A673 (cell line): ENCODE results near the gene TPD52L1. TPM values are rescaled to one million over a fixed set of nuclear protein-coding genes. Genes with fewer than 3 reads are reported as not detected.

Source experiments
- BruUV-seq: library from RNA; stranded (reverse); fragments of 400-500 nt; replicated peaks from 2 replicates; lab custom pipeline; 2021; lab: Mats Ljungman, UMichigan
- CTCF ChIA-PET: fragments of 300-600 bp; sonication (Branson Sonifier 250); formaldehyde crosslinking; loops from one replicate; lab custom pipeline; 2022; ENCODE audit warnings: antibody characterized with exemption; lab: Charles Lee
- POLR2A ChIA-PET: fragments of 300-600 bp; sonication (Branson Sonifier 250); formaldehyde crosslinking; loops from one replicate; lab custom pipeline; 2022; ENCODE audit warnings: antibody characterized with exemption; ENCODE audit not compliant: low non-redundant PET; lab: Charles Lee
- DNase-seq: peaks from one replicate; pipeline ENCODE4 v3.0.0-alpha.2; 2015; ENCODE audit warnings: low spot score
- H3K27ac ChIP-seq: fragments of 200-600 bp; sonication (generic); 2 replicates; pipeline ENCODE4 v1.5.1; 2016; ENCODE audit warnings: mixed run types, low read depth, mild to moderate bottlenecking, mixed read lengths, antibody characterized with exemption, low read length; ENCODE audit not compliant: poor library complexity, severe bottlenecking
- H3K27me3 ChIP-seq: fragments of 200-600 bp; sonication (generic); replicated peaks from 2 replicates; pipeline ENCODE4 v1.6.1; 2017; ENCODE audit warnings: mixed run types, low read depth, mild to moderate bottlenecking, mixed read lengths, antibody characterized with exemption, low read length; ENCODE audit not compliant: insufficient read depth, poor library complexity
- H3K36me3 ChIP-seq: fragments of 200-600 bp; sonication (generic); 2 replicates; pipeline ENCODE4 v1.6.1; 2016; ENCODE audit warnings: mixed run types, mild to moderate bottlenecking, mixed read lengths, antibody characterized with exemption, low read length; ENCODE audit not compliant: insufficient read depth, poor library complexity, severe bottlenecking
- H3K4me1 ChIP-seq: fragments of 200-600 bp; sonication (generic); 2 replicates; pipeline ENCODE4 v1.6.1; 2017; ENCODE audit warnings: mixed run types, mild to moderate bottlenecking, mixed read lengths, antibody characterized with exemption, low read length; ENCODE audit not compliant: insufficient read depth, poor library complexity, severe bottlenecking
- H3K4me3 ChIP-seq: fragments of 200-600 bp; sonication (generic); 2 replicates; pipeline ENCODE4 v1.5.1; 2016; ENCODE audit warnings: low read depth, mixed run types, mild to moderate bottlenecking, mixed read lengths, low read length; ENCODE audit not compliant: poor library complexity, severe bottlenecking
- H3K9me3 ChIP-seq: fragments of 200-600 bp; sonication (generic); 2 replicates; pipeline ENCODE4 v1.6.1; 2016; ENCODE audit warnings: mixed run types, low read depth, mild to moderate bottlenecking, mixed read lengths, antibody characterized with exemption, low read length; ENCODE audit not compliant: poor library complexity, severe bottlenecking
- EZH2 ChIP-seq: fragments of 200-600 bp; sonication (generic); IDR thresholded peaks from 2 replicates; pipeline ENCODE4 v1.6.1; 2017; ENCODE audit warnings: borderline replicate concordance, low read depth, mild to moderate bottlenecking, mixed read lengths, antibody characterized with exemption, low read length; ENCODE audit not compliant: poor library complexity, severe bottlenecking
- intact Hi-C: fragments of 100-400 bp; cut with micrococcal nuclease; formaldehyde crosslinking; loops from one replicate; pipeline ENCODE4 v1.10.0; 2022; ENCODE audit not compliant: unreplicated experiment
- total RNA-seq: library from RNA; stranded (reverse); gene quantifications from 2 replicates; pipeline ENCODE4 v1.2.3, GENCODE V29; 2021
- TF ChIP-seq, protein P1 (sequence below): fragments of 300-800, 200-600 bp; sonication (generic); conservative IDR thresholded peaks from 2 replicates; pipeline ENCODE4 v1.5.1; 2017; ENCODE audit warnings: low read depth, mild to moderate bottlenecking, antibody characterized with exemption, low read length, moderate library complexity, mixed read lengths

TPD52L1 gene
- total RNA-seq, 1 experiment from 2014 or later, result 2.0 TPM

DNA sequence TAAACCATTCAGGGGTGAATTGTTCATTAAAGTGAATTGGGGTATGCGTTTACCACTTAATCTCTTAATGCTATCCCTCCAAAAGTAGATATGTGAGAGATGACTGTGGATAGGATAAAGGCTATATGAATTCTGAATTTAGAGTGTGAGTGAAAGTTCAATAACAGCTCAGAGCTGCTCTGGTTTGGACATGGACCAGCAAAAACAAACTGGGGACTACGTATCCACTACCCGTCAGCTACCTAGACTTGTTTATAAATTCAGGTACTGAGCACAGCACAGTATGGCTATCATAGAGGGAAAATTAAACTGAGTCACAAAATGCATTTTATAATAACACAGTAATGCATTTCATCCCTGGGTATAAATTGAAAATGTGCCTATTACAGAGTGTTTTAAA lies 103.8 kb downstream of the TPD52L1 start:
- BruUV-seq, result no TSS peak
- CTCF ChIA-PET, result no interaction called here
- TF ChIP-seq EZH2, result no peak
- TF ChIP-seq, protein P1, sequence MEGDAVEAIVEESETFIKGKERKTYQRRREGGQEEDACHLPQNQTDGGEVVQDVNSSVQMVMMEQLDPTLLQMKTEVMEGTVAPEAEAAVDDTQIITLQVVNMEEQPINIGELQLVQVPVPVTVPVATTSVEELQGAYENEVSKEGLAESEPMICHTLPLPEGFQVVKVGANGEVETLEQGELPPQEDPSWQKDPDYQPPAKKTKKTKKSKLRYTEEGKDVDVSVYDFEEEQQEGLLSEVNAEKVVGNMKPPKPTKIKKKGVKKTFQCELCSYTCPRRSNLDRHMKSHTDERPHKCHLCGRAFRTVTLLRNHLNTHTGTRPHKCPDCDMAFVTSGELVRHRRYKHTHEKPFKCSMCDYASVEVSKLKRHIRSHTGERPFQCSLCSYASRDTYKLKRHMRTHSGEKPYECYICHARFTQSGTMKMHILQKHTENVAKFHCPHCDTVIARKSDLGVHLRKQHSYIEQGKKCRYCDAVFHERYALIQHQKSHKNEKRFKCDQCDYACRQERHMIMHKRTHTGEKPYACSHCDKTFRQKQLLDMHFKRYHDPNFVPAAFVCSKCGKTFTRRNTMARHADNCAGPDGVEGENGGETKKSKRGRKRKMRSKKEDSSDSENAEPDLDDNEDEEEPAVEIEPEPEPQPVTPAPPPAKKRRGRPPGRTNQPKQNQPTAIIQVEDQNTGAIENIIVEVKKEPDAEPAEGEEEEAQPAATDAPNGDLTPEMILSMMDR, result no peak

DNA sequence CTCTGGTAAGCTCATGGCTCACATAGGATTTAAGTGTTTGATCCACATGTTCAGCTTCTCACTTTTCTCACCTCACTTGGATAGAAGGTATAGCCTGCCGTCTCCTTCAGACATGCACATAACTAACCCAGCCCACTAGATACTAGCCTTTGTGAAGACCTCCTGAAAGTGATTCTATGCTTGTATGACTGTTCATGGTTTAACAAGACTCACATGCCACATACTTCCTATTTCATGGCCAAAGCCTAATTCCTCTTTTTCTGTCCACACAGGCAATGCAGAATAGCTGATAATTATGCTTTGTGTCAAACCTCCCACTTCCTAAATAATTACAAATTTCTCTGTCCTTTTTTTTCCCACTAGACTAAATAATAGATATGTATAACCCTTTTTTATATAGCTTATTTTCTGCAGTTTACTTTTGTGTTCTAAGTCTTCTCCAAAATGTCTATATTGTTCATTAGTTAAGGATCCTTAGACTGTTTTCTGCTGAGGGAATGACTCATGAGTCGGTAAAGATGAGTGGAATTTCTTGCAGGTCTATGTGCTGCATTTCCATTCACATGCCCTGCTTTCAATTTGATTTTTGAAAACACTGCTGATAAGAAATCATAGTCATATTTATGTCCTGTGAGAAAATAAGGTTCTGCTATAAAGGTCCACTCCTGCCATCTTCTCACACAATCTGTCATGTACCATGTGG lies 105.2 kb downstream of the TPD52L1 start:
- Histone ChIP-seq H3K27ac (no peak overlapping the region), H3K4me3 (no peak overlapping the region), H3K27me3 (no peaks in the 10 kb centered on the region), H3K4me1 (no peaks in the 10 kb centered on the region), H3K36me3 (no peaks in the 10 kb centered on the region), H3K9me3 (no peaks in the 10 kb centered on the region)
- TF ChIP-seq EZH2, result no peak
- CTCF ChIA-PET, result no interaction called here
- intact Hi-C loops, result no loop called here
- no peak for DNase-seq
- BruUV-seq, result no TSS peak
- POLR2A ChIA-PET, result no interaction called here

More for the DNA sequence above, 103.8 kb downstream of the TPD52L1 start:
- POLR2A ChIA-PET, result no interaction called here
- no peak for DNase-seq
- Histone ChIP-seq H3K27me3 (no peaks in the 10 kb centered on the region), H3K4me3 (no peak overlapping the region), H3K27ac (no peak overlapping the region), H3K9me3 (no peaks in the 10 kb centered on the region), H3K4me1 (no peaks in the 10 kb centered on the region), H3K36me3 (no peaks in the 10 kb centered on the region)
- intact Hi-C loops, result no loop called here

DNA sequence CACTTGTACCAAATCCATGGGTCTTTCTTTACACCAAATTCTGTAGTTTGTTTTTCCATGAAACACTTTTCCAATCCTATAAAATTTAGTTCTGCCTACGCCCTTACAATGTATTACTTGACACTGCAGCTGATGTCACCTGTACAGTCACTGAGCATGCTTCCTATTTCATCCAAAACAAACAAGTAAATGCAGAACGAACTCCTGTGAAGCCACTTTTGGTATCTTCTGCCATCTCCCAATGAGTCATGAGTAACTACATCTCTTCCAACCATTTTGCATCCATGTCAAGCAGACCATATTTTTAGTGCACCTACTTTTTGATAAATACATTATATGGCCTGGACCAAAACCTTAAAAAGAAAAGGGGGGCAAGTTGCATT lies 105.8 kb downstream of the TPD52L1 start:
- TF ChIP-seq, protein P1, result no peak
- TF ChIP-seq EZH2, result no peak
- Histone ChIP-seq H3K36me3 (no peaks in the 10 kb centered on the region), H3K27ac (no peak overlapping the region), H3K4me3 (no peak overlapping the region), H3K27me3 (no peaks in the 10 kb centered on the region), H3K9me3 (no peaks in the 10 kb centered on the region), H3K4me1 (no peaks in the 10 kb centered on the region)
- BruUV-seq, result no TSS peak
- intact Hi-C loops, result no loop called here
- ChIA-PET POLR2A (no interaction called here), CTCF (no interaction called here)
- DNase-seq, result no peak
